GM23338 (cell line): ENCODE data around the gene OR6K3. TPM values are rescaled to one million over a fixed set of nuclear protein-coding genes. Genes with fewer than 3 reads are reported as not detected.

Experiments
- ATAC-seq: fragments of 200-7000 bp; cut with Tn5 transposase; 3 replicates; pipeline ENCODE4 v1.9.1; 2020
- DNase-seq: peaks from one replicate; pipeline ENCODE4 v3.0.0-alpha.2; 2015; ENCODE audit warnings: low spot score
- H2AFZ ChIP-seq: fragments of 200-600 bp; sonication (generic); 2 replicates; pipeline ENCODE4 v1.8.0; 2016; ENCODE audit warnings: antibody characterized with exemption, mild to moderate bottlenecking, moderate library complexity
- H3F3A ChIP-seq: fragments of 200-600 bp; sonication (generic); replicated peaks from 2 replicates; pipeline ENCODE4 v1.8.0; 2017; ENCODE audit warnings: antibody characterized with exemption, mixed run types, low read depth
- H3K27ac ChIP-seq: fragments of 200-600 bp; sonication (generic); 2 replicates; pipeline ENCODE4 v1.6.1; 2016; ENCODE audit warnings: low read depth
- H3K27me3 ChIP-seq: fragments of 200-600 bp; sonication (generic); 2 replicates; pipeline ENCODE4 v1.8.0; 2016; ENCODE audit warnings: mild to moderate bottlenecking, mixed run types, moderate library complexity; ENCODE audit not compliant: insufficient read depth
- H3K36me3 ChIP-seq: fragments of 200-600 bp; sonication (generic); 2 replicates; pipeline ENCODE4 v1.8.0; 2016; ENCODE audit warnings: mild to moderate bottlenecking; ENCODE audit not compliant: insufficient read depth
- H3K4me1 ChIP-seq: fragments of 200-600 bp; sonication (generic); 2 replicates; pipeline ENCODE4 v1.8.0; 2016; ENCODE audit warnings: mild to moderate bottlenecking, moderate library complexity; ENCODE audit not compliant: insufficient read depth
- H3K4me2 ChIP-seq: fragments of 200-600 bp; sonication (generic); 2 replicates; pipeline ENCODE4 v1.7.1; 2017; ENCODE audit warnings: mixed run types
- H3K4me3 ChIP-seq: fragments of 200-600 bp; sonication (generic); 2 replicates; pipeline ENCODE4 v1.6.1; 2016; ENCODE audit warnings: mixed run types
- H3K79me2 ChIP-seq: fragments of 200-600 bp; sonication (generic); replicated peaks from 2 replicates; pipeline ENCODE4 v1.8.0; 2017; ENCODE audit warnings: mild to moderate bottlenecking; ENCODE audit not compliant: insufficient read depth
- H3K9me2 ChIP-seq: fragments of 200-600 bp; sonication (generic); 2 replicates; pipeline ENCODE4 v1.8.0; 2017; ENCODE audit not compliant: insufficient read depth
- H4K20me1 ChIP-seq: fragments of 200-600 bp; sonication (generic); replicated peaks from 2 replicates; pipeline ENCODE4 v1.8.0; 2017; ENCODE audit warnings: mild to moderate bottlenecking; ENCODE audit not compliant: insufficient read depth
- H3K27ac Mint-ChIP-seq: 2 replicates; pipeline ENCODE4 v1.8.0; 2020; ENCODE audit warnings: inconsistent platforms, mild to moderate bottlenecking, moderate library complexity, mixed read lengths
- H3K27me3 Mint-ChIP-seq: 3 replicates; pipeline ENCODE4 v1.8.0; 2022; ENCODE audit warnings: low read depth, mild to moderate bottlenecking, moderate library complexity, mixed read lengths, inconsistent platforms; ENCODE audit not compliant: insufficient read depth, poor library complexity
- H3K36me3 Mint-ChIP-seq: 3 replicates; pipeline ENCODE4 v1.8.0; 2021; ENCODE audit warnings: low read depth, mild to moderate bottlenecking, inconsistent platforms, moderate library complexity, mixed read lengths
- H3K4me1 Mint-ChIP-seq: 3 replicates; pipeline ENCODE4 v1.8.0; 2020; ENCODE audit warnings: mild to moderate bottlenecking, inconsistent platforms, mixed read lengths
- H3K4me3 Mint-ChIP-seq: 3 replicates; pipeline ENCODE4 v1.8.0; 2021; ENCODE audit warnings: moderate library complexity, mild to moderate bottlenecking, inconsistent platforms, mixed read lengths
- H3K9me3 Mint-ChIP-seq: 3 replicates; pipeline ENCODE4 v1.8.0; 2020; ENCODE audit warnings: moderate library complexity, mild to moderate bottlenecking, inconsistent platforms, mixed read lengths
- CREB1 ChIP-seq: fragments of 250-450 bp; sonication (Bioruptor Pico); IDR thresholded peaks from 2 replicates; pipeline ENCODE4 v1.5.0; 2020; ENCODE audit warnings: low read depth, mild to moderate bottlenecking, moderate library complexity
- CTCF ChIP-seq, 2 experiments: fragments of 200-600 bp in 1 of 2; sonication (generic) in 1 of 2; conservative IDR thresholded peaks; 2 replicates each; pipeline versions ENCODE4 v1.5.1 to v1.6.1; 2016 to 2017; ENCODE audit warnings: antibody characterized with exemption in 2 of 2, low read depth in 2 of 2, mild to moderate bottlenecking in 2 of 2, moderate library complexity in 1 of 2
- ETS1 ChIP-seq: IDR thresholded peaks from 2 replicates; pipeline ENCODE4 v1.6.1; 2016; ENCODE audit warnings: antibody characterized with exemption
- EZH2 ChIP-seq: fragments of 200-600 bp; sonication (generic); IDR thresholded peaks from one replicate; pipeline ENCODE4 v1.8.0; 2017; ENCODE audit warnings: antibody characterized with exemption, mild to moderate bottlenecking, low read depth; ENCODE audit not compliant: unreplicated experiment
- EZH2phosphoT487 ChIP-seq: fragments of 200-600 bp; sonication (generic); IDR thresholded peaks from one replicate; pipeline ENCODE4 v1.8.1; 2018; ENCODE audit warnings: antibody characterized with exemption; ENCODE audit not compliant: unreplicated experiment
- JUNB ChIP-seq: IDR thresholded peaks from one replicate; pipeline ENCODE4 v1.6.1; 2016; ENCODE audit warnings: antibody characterized with exemption; ENCODE audit not compliant: unreplicated experiment
- NANOG ChIP-seq: IDR thresholded peaks from 2 replicates; pipeline ENCODE4 v1.6.1; 2016; ENCODE audit warnings: antibody characterized with exemption, borderline replicate concordance
- POLR2AphosphoS5 ChIP-seq: IDR thresholded peaks from 2 replicates; pipeline ENCODE4 v1.6.1; 2016; ENCODE audit warnings: antibody characterized with exemption, low read depth
- REST ChIP-seq: IDR thresholded peaks from one replicate; pipeline ENCODE4 v1.6.1; 2018; ENCODE audit warnings: antibody characterized with exemption; ENCODE audit not compliant: unreplicated experiment
- STAT1 ChIP-seq: IDR thresholded peaks from one replicate; pipeline ENCODE4 v1.6.1; 2016; ENCODE audit warnings: antibody characterized with exemption; ENCODE audit not compliant: unreplicated experiment
- ZNF114 ChIP-seq: fragments of 250-450 bp; sonication (Bioruptor Pico); IDR thresholded peaks from 2 replicates; pipeline ENCODE4 v1.5.0; 2020; ENCODE audit warnings: mild to moderate bottlenecking, moderate library complexity
- ZNF331 ChIP-seq: fragments of 250-450 bp; sonication (Bioruptor Pico); IDR thresholded peaks from 2 replicates; pipeline ENCODE4 v1.5.0; 2020; ENCODE audit warnings: low read depth, mild to moderate bottlenecking, moderate library complexity
- ZNF462 ChIP-seq: fragments of 250-450 bp; sonication (Bioruptor Pico); IDR thresholded peaks from 2 replicates; pipeline ENCODE4 v1.5.0; 2020; ENCODE audit warnings: mild to moderate bottlenecking, moderate library complexity
- polyA plus RNA-seq: library from polyadenylated mRNA; unstranded; fragments of >200 nt; fragmentation: Nextera tagmentation; extraction: Ambion mirVana; gene quantifications from 2 replicates; pipeline ENCODE4 v1.2.1, GENCODE V29; 2016
- total RNA-seq: library from RNA; depleted of rRNA; stranded (reverse); fragments of >200 nt; shearing (Covaris generic); gene quantifications from 2 replicates; pipeline ENCODE4 v1.2.3, GENCODE V29; 2014

OR6K3 gene
- total and polyA plus RNA-seq, 2 experiments from 2014 or later = not detected

- H3F3A ChIP-seq = no peaks in the 10 kb centered on the region
- H3K79me2 ChIP-seq = no peaks in the 10 kb centered on the region
- TF ChIP-seq CREB1 (CRISPR knock-in tag) (no peak), ZNF462 (CRISPR knock-in tag) (no peak), POLR2AphosphoS5 (no peak), NANOG (no peak), REST (no peak), EZH2phosphoT487 (no peak), CTCF (conservative IDR thresholded peaks at IDR 0.05; ENCODE audit: low read depth in 2 of 2) (no peak), ZNF331 (CRISPR knock-in tag) (no peak), ETS1 (no peak), EZH2 (no peak), JUNB (no peak), STAT1 (no peak), ZNF114 (CRISPR knock-in tag) (no peak)
- H3K27me3 Mint-ChIP-seq = no peaks in the 10 kb centered on the region
- H2AFZ ChIP-seq = no peak within 1 kb of the TSS
- no peaks in the 10 kb centered on the region for H3K27me3 ChIP-seq
- no peak within 1 kb of the TSS for H3K27ac Mint-ChIP-seq
- H3K4me1 Mint-ChIP-seq = no peaks in the 10 kb centered on the region
- no peaks in the 10 kb centered on the region for H3K36me3 ChIP-seq
- H3K4me3 Mint-ChIP-seq = no peak within 1 kb of the TSS
- ATAC-seq (no peak), DNase-seq (no peak)
- no peak within 1 kb of the TSS for H3K4me3 ChIP-seq
- H3K9me3 Mint-ChIP-seq = peaks cover 6% of the 10 kb centered on the region; the same call in 2 of the 3 replicates
- no peaks in the 10 kb centered on the region for H4K20me1 ChIP-seq
- no peak within 1 kb of the TSS for H3K4me2 ChIP-seq
- H3K27ac ChIP-seq = no peak within 1 kb of the TSS
- H3K4me1 ChIP-seq = no peaks in the 10 kb centered on the region
- H3K36me3 Mint-ChIP-seq = no peaks in the 10 kb centered on the region
- no peaks in the 10 kb centered on the region for H3K9me2 ChIP-seq
Observed at GRCh38 chr1:158754420-158754819, 33.9 kb upstream of the OR6K3 start, which contains the start of gene OR6K6. TSS of gene OR6K6 (plus strand) at chr1:158754720. CDS start at chr1:158754888, 168 bp downstream.
